C4-2B (cell line): Measurements from ENCODE around the gene CABLES1.

Experiments used
- H3K27ac ChIP-seq: fragments of 450-650 bp; 2 replicates; pipeline ENCODE4 v1.5.1; 2017
- CTCF ChIP-seq: fragments of 450-650 bp; conservative IDR thresholded peaks from 2 replicates; pipeline ENCODE4 v1.5.1; 2017; ENCODE audit warnings: mild to moderate bottlenecking
- ZFX ChIP-seq: fragments of 450-650 bp; IDR thresholded peaks from 2 replicates; pipeline ENCODE4 v1.6.1; 2017

Gene CABLES1

GRCh38 chr18:23209796-23210195, 74.5 kb downstream of the CABLES1 start:
- H3K27ac ChIP-seq: no peak overlapping the region
- TF ChIP-seq ZFX (no peak), CTCF (no peak)

GRCh38 chr18:23210526-23210925, 75.2 kb downstream of the CABLES1 start:
- TF ChIP-seq CTCF: no peak
- no peak for TF ChIP-seq ZFX
- H3K27ac ChIP-seq: no peak overlapping the region

- H3K27ac ChIP-seq: no peak overlapping the region
These were observed 75.9 kb downstream of the CABLES1 start for GRCh38 chr18:23211146-23211545.

GRCh38 chr18:23212161-23212560, 76.9 kb downstream of the CABLES1 start:
- TF ChIP-seq ZFX (no peak), CTCF (no peak)
- no peak overlapping the region for H3K27ac ChIP-seq

More at GRCh38 chr18:23211146-23211545, 75.9 kb downstream of the CABLES1 start:
- no peak for TF ChIP-seq ZFX
- no peak for TF ChIP-seq CTCF

- no peak overlapping the region for H3K27ac ChIP-seq
- no peak for TF ChIP-seq ZFX
- TF ChIP-seq CTCF: no peak
These were observed 77.9 kb downstream of the CABLES1 start for GRCh38 chr18:23213200-23213599.

GRCh38 chr18:23217781-23218180, 82.5 kb downstream of the CABLES1 start:
- no peak overlapping the region for H3K27ac ChIP-seq
- TF ChIP-seq CTCF (no peak), ZFX (no peak)

GRCh38 chr18:23220355-23220754, 85.1 kb downstream of the CABLES1 start:
- TF ChIP-seq ZFX: no peak
- no peak for TF ChIP-seq CTCF

More at GRCh38 chr18:23220355-23220754, 85.1 kb downstream of the CABLES1 start:
- no peak overlapping the region for H3K27ac ChIP-seq
